ENCODE results near the gene MTCH2. TPM values are rescaled to one million over a fixed set of nuclear protein-coding genes. Genes with fewer than 3 reads are reported as not detected.

MTCH2 gene
- total RNA-seq, 1 experiment from 2014 or later = 176 TPM

DNA sequence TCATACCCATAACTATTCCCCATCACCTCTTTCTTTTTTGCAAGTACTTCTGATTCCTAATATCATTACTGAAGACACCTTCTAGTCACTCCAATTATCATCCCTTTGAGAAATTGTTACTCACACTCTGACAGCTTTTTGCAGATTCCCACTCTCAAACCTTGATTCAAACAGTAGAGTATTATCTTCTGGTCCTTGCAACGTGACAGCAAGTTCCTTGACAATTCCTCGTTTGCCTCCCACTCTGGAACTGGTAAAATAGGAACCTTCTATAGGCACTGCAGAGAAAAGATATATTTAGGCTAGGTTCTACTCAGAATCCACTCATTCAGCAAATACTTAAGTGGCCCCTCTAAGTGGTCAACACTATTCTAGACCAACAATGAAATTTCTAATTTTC, 49.6 kb upstream of the MTCH2 start:
- DNase-seq = no peak
- no CpG with 5 or more reads among the region's 2 CpGs for WGBS (ENCODE audit: extremely low coverage, insufficient read length, low lambda C conversion rate)

More for the DNA sequence above, 49.6 kb upstream of the MTCH2 start:
- Mint-ChIP-seq H3K4me3 (no peak overlapping the region), H3K27me3 (ENCODE audit: low read depth) (no peaks in the 10 kb centered on the region), H3K36me3 (ENCODE audit: insufficient read depth in 1 of 3, low read depth in 3 of 3) (no peaks in the 10 kb centered on the region), H3K27ac (no peak overlapping the region), H3K9me3 (no peaks in the 10 kb centered on the region; a peak in 2 of 5 replicates), H3K4me1 (no peaks in the 10 kb centered on the region)
- H3K4me1 ChIP-seq (ENCODE audit: insufficient read depth, low read length) = no peaks in the 10 kb centered on the region
- H3K23me2 ChIP-seq (ENCODE audit: insufficient read length, low read depth, low read length, poor library complexity, severe bottlenecking) = no peaks in the 10 kb centered on the region
- no peak overlapping the region for H3K27ac ChIP-seq (ENCODE audit: insufficient read length, low read depth, low read length)
- no peak overlapping the region for H2BK15ac ChIP-seq (ENCODE audit: low read depth, low read length)
- H4K20me1 ChIP-seq (ENCODE audit: control insufficient read depth, insufficient read depth, insufficient read length) = no peaks in the 10 kb centered on the region
- H4K5ac ChIP-seq (ENCODE audit: insufficient read length, low read depth, low read length) = no peak overlapping the region
- H2AK5ac ChIP-seq (ENCODE audit: insufficient read length, low read length) = no peak overlapping the region
- H3T11ph ChIP-seq (ENCODE audit: low read length) = no peak overlapping the region
- H3K9ac ChIP-seq (ENCODE audit: extremely low read depth, insufficient read length, low read length) = no peak overlapping the region
- no peaks in the 10 kb centered on the region for H3K79me1 ChIP-seq (ENCODE audit: insufficient read depth, low read depth, low read length, poor library complexity, severe bottlenecking)
- H3K4ac ChIP-seq (ENCODE audit: low read depth, low read length) = no peak overlapping the region
- no peaks in the 10 kb centered on the region for H3K79me2 ChIP-seq (ENCODE audit: insufficient read depth, low read length)
- no peak overlapping the region for H3K14ac ChIP-seq (ENCODE audit: insufficient read depth, low read length)
- no peak overlapping the region for H3K56ac ChIP-seq (ENCODE audit: insufficient read length, low read depth, low read length)
- H3K27me3 ChIP-seq (ENCODE audit: insufficient read depth, low read length) = no peaks in the 10 kb centered on the region
- H2BK20ac ChIP-seq (ENCODE audit: low read depth, low read length, poor library complexity, severe bottlenecking) = no peak overlapping the region
- H3K23ac ChIP-seq (ENCODE audit: insufficient read length, low read depth, low read length) = no peak overlapping the region
- no peak overlapping the region for H4K91ac ChIP-seq (ENCODE audit: insufficient read length, low read depth, low read length)
- H2BK12ac ChIP-seq (ENCODE audit: insufficient read length, low read depth, low read length) = no peak overlapping the region
- H4K8ac ChIP-seq (replicated peaks; ENCODE audit: insufficient read length, low read depth, low read length) = no peak overlapping the region
- no peak overlapping the region for H2AFZ ChIP-seq (ENCODE audit: low read length)
- TF ChIP-seq, protein P1, sequence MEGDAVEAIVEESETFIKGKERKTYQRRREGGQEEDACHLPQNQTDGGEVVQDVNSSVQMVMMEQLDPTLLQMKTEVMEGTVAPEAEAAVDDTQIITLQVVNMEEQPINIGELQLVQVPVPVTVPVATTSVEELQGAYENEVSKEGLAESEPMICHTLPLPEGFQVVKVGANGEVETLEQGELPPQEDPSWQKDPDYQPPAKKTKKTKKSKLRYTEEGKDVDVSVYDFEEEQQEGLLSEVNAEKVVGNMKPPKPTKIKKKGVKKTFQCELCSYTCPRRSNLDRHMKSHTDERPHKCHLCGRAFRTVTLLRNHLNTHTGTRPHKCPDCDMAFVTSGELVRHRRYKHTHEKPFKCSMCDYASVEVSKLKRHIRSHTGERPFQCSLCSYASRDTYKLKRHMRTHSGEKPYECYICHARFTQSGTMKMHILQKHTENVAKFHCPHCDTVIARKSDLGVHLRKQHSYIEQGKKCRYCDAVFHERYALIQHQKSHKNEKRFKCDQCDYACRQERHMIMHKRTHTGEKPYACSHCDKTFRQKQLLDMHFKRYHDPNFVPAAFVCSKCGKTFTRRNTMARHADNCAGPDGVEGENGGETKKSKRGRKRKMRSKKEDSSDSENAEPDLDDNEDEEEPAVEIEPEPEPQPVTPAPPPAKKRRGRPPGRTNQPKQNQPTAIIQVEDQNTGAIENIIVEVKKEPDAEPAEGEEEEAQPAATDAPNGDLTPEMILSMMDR (conservative IDR thresholded peaks at IDR 0.05) = no peak
- H2BK120ac ChIP-seq (ENCODE audit: low read depth, low read length, poor library complexity, severe bottlenecking) = no peak overlapping the region
- no peaks in the 10 kb centered on the region for H3K9me3 ChIP-seq (ENCODE audit: control insufficient read depth, low read depth, low read length)
- H3K4me2 ChIP-seq (ENCODE audit: insufficient read depth, insufficient read length, low read length) = no peak overlapping the region
- H3K18ac ChIP-seq (ENCODE audit: insufficient read length, low read depth, low read length) = no peak overlapping the region
- H2BK5ac ChIP-seq (ENCODE audit: insufficient read length, low read length) = no peak overlapping the region
